Measurements from ENCODE around the gene RAPGEF2.

DNA sequence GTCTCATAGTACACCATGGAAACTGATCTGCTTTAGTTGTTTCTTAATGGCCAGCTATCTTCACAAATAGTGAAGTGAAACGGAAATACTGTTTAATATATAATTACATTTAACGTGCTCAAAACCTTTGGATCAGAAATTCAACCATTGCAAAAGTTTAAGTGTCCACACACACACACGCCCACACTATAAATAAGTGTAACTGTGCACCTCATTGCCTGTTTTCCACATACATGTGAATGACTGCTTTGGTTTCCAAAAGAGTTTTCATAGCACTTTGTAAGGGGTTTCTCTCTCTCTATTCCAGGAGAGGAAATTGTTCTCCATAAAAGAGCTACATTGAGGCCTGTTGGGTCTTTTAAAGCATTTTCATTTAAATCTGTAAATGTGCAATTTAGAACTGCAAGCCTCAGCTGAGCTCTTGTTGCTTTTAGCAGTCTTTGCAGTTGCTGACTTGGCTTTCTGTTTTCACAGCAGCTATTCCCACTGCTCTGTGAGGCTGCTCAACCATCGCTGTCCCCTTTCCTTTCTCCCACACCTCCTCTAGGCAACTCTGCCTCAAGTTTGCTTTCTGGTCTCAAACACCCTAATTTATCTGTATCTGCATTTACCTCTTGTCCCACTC lies 94.5 kb downstream of the RAPGEF2 start:
- TF ChIP-seq, protein P1, sequence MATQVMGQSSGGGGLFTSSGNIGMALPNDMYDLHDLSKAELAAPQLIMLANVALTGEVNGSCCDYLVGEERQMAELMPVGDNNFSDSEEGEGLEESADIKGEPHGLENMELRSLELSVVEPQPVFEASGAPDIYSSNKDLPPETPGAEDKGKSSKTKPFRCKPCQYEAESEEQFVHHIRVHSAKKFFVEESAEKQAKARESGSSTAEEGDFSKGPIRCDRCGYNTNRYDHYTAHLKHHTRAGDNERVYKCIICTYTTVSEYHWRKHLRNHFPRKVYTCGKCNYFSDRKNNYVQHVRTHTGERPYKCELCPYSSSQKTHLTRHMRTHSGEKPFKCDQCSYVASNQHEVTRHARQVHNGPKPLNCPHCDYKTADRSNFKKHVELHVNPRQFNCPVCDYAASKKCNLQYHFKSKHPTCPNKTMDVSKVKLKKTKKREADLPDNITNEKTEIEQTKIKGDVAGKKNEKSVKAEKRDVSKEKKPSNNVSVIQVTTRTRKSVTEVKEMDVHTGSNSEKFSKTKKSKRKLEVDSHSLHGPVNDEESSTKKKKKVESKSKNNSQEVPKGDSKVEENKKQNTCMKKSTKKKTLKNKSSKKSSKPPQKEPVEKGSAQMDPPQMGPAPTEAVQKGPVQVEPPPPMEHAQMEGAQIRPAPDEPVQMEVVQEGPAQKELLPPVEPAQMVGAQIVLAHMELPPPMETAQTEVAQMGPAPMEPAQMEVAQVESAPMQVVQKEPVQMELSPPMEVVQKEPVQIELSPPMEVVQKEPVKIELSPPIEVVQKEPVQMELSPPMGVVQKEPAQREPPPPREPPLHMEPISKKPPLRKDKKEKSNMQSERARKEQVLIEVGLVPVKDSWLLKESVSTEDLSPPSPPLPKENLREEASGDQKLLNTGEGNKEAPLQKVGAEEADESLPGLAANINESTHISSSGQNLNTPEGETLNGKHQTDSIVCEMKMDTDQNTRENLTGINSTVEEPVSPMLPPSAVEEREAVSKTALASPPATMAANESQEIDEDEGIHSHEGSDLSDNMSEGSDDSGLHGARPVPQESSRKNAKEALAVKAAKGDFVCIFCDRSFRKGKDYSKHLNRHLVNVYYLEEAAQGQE (IDR thresholded peaks at IDR 0.05; ENCODE audit: unreplicated experiment), result no peak
- TF ChIP-seq CTCF (conservative IDR thresholded peaks at IDR 0.05; ENCODE audit: low read depth in 2 of 2), result no peak
- no peak for TF ChIP-seq POLR2AphosphoS5 (IDR thresholded peaks at IDR 0.05; ENCODE audit: low read depth)
